ENCODE results near the gene ADCY10. TPM values are rescaled to one million over a fixed set of nuclear protein-coding genes. Genes with fewer than 3 reads are reported as not detected.

The ADCY10 gene
- total and polyA plus RNA-seq, 9 of the 15 experiments (the other 6 are each of a cell fraction or from before 2014, with no cell fraction given), result 0.08 to 0.86 (median 0.22) TPM

GRCh38 chr1:167824163-167824794 lies 89.7 kb downstream of the ADCY10 start:
- intact Hi-C loops (cut with micrococcal nuclease), result loop anchor here (5.0 kb wide), 2 partner anchors 107 to 113 kb away; partner anchors contain the start of genes DCAF6 and MPC2
- ChIA-PET POLR2A (interaction anchor here (0.6 to 2.3 kb wide), 7 partner anchors 10 to 260 kb away, joined by 3 to 6 read pairs (median 3); no protein-coding TSS in a partner anchor), CTCF (ENCODE audit: low intra/inter-chr PET ratio) (no interaction called here)
- in situ Hi-C loops (cut with MboI), result no loop called here
- no TSS peak for BruUV-seq (replicated peaks)
- peak; percentile 3 for ATAC-seq
- Histone ChIP-seq H3K4me2 (ENCODE audit: insufficient read depth, low read length) (peak overlapping the region; percentile 54; the same call in 1 of the 2 replicates), H3K4me1 (replicated peaks in 1 of 2; ENCODE audit: control insufficient read depth in 2 of 2, insufficient read depth in 2 of 2, low read length in 2 of 2) (peaks cover 30 to 59% of the 10 kb centered on the region in 2 experiments), H4K20me1 (replicated peaks; ENCODE audit: control insufficient read depth, insufficient read depth, low read length) (no peaks in the 10 kb centered on the region), H3K27me3 (ENCODE audit: control insufficient read depth in 2 of 2, insufficient read depth in 2 of 2, low read length in 2 of 2) (no peaks in the 10 kb centered on the region), H3K79me2 (ENCODE audit: control insufficient read depth, insufficient read depth, low read length) (no peaks in the 10 kb centered on the region; the same call in 2 of the 3 replicates), H2AFZ (ENCODE audit: low read depth, low read length) (peak overlapping the region; percentile 74), H3K4me3 (no peak overlapping the region), H3K9ac (ENCODE audit: insufficient read depth in 1 of 2, low read depth in 2 of 2, low read length in 2 of 2) (peak overlapping the region; percentile 29 to 68; a peak in 2 of 4 replicates), H3K36me3 (ENCODE audit: control insufficient read depth, insufficient read depth, low read length) (no peaks in the 10 kb centered on the region), H3K9me1 (ENCODE audit: control insufficient read depth, insufficient read depth, low read length) (no peaks in the 10 kb centered on the region), H3K27ac (ENCODE audit: extremely low read depth, low read depth, low read length) (peak overlapping the region; percentile 68), H3K9me3 (replicated peaks; ENCODE audit: control insufficient read depth, insufficient read depth, low read depth, low read length) (no peaks in the 10 kb centered on the region)
- FAIRE-seq, result no peak
- 15% methylated on average over 9 of the region's 9 CpGs for WGBS (ENCODE audit: insufficient coverage, low coverage, missing lambda C conversion rate)
- DNase-seq (ENCODE audit: extremely low read depth in 1 of 4, low spot score in 3 of 4), result peak in 1 of 4 experiments; percentile 59
- TF ChIP-seq ZNF696 (CRISPR knock-in tag; conservative IDR thresholded peaks at IDR 0.05), result no peak
- 0 out of 2 replicates have a peak, but pooled peaks have one; percentile 12 for TF ChIP-seq ZNF583 (CRISPR knock-in tag; IDR thresholded peaks at IDR 0.05)
- no peak for TF ChIP-seq TGIF2 (CRISPR knock-in tag; IDR thresholded peaks at IDR 0.05)
- TF ChIP-seq MECOM (CRISPR knock-in tag; IDR thresholded peaks at IDR 0.05), result peak; percentile 30; the same call in 1 of the 2 replicates
- TF ChIP-seq HEY1 (CRISPR knock-in tag; IDR thresholded peaks at IDR 0.05; ENCODE audit: borderline replicate concordance), result no peak
- no peak for TF ChIP-seq EGR1 (conservative IDR thresholded peaks at IDR 0.05)
- no peak; the same call in 1 of the 2 replicates for TF ChIP-seq ZEB2 (IDR thresholded peaks at IDR 0.05)
- no peak for TF ChIP-seq CSDE1 (IDR thresholded peaks at IDR 0.05)
- peak; percentile 84 for TF ChIP-seq ZNF592 (IDR thresholded peaks at IDR 0.05)
- TF ChIP-seq CREM (IDR thresholded peaks at IDR 0.05; ENCODE audit: low read depth), result no peak
- TF ChIP-seq NR2C1 (IDR thresholded peaks at IDR 0.05), result no peak
- TF ChIP-seq NR2C1 (tag; IDR thresholded peaks at IDR 0.05), result 0 out of 2 replicates have a peak, but pooled peaks have one; percentile 14
- TF ChIP-seq SMAD4 (CRISPR knock-in tag; conservative IDR thresholded peaks at IDR 0.05), result peak; percentile 80
- TF ChIP-seq NFATC3 (IDR thresholded peaks at IDR 0.05), result no peak
- no peak for TF ChIP-seq ZNF699 (CRISPR knock-in tag; IDR thresholded peaks at IDR 0.05; ENCODE audit: insufficient replicate concordance)
- peak; percentile 40; the same call in 1 of the 2 replicates for TF ChIP-seq TCF3 (CRISPR knock-in tag; IDR thresholded peaks at IDR 0.05)
- no peak; the same call in 1 of the 2 replicates for TF ChIP-seq LARP7 (IDR thresholded peaks at IDR 0.05)
- no peak for TF ChIP-seq EWSR1 (IDR thresholded peaks at IDR 0.05; ENCODE audit: borderline replicate concordance, low read depth, partially characterized antibody)
